ENCODE results near the gene ADAMTS12. TPM values are rescaled to one million over a fixed set of nuclear protein-coding genes. Genes with fewer than 3 reads are reported as not detected.

ADAMTS12 gene
- total and polyA plus RNA-seq, 10 of the 15 experiments (the other 5 are each of a cell fraction or from before 2014, with no cell fraction given), result 0.11 to 35.8 (median 20.7) TPM

GRCh38 chr5:33928283-33928682, 36.5 kb upstream of the ADAMTS12 start:
- no peak overlapping the region for H3K27ac ChIP-seq (ENCODE audit: control insufficient read depth, insufficient read depth)
- H3K4me2 ChIP-seq (ENCODE audit: control insufficient read depth, insufficient read depth), result no peak overlapping the region
- H3K4me1 ChIP-seq (ENCODE audit: control insufficient read depth, insufficient read depth, low read length), result peaks cover 30% of the 10 kb centered on the region
- in situ Hi-C loops (cut with MboI), result no loop called here
- H2AFZ ChIP-seq (ENCODE audit: control insufficient read depth, low read depth, low read length), result no peak overlapping the region
- FAIRE-seq, result no peak
- no peaks in the 10 kb centered on the region for H3K27me3 ChIP-seq (replicated peaks in 1 of 2; ENCODE audit: control insufficient read depth in 2 of 2, insufficient read depth in 2 of 2, low read length in 1 of 2)
- H4K20me1 ChIP-seq (ENCODE audit: control insufficient read depth, insufficient read depth), result no peaks in the 10 kb centered on the region
- H3K9ac ChIP-seq (ENCODE audit: control insufficient read depth, insufficient read depth, low read length), result no peak overlapping the region
- no peaks in the 10 kb centered on the region for H3K79me2 ChIP-seq (ENCODE audit: control insufficient read depth, insufficient read depth, low read length)
- ChIA-PET RAD21 (ENCODE audit: unreplicated experiment) (interaction anchor here (8.8 kb wide), 1 partner anchor 76 kb away, joined by 111 read pairs; no protein-coding TSS in a partner anchor), SMC1A (ENCODE audit: uncharacterized antibody, unreplicated experiment) (interaction anchor here (0.8 to 1.3 kb wide), 4 partner anchors 69 to 286 kb away, joined by 3 to 5 read pairs (median 4); no protein-coding TSS in a partner anchor), POLR2A (no interaction called here), CTCF (interaction anchor here (0.9 to 1.4 kb wide), 2 partner anchors 42 to 78 kb away, joined by 3 to 4 read pairs; no protein-coding TSS in a partner anchor)
- whole genome bisulfite sequencing (ENCODE audit: insufficient coverage, insufficient replicate concordance, low lambda C conversion rate, missing lambda C conversion rate), result 48% methylated on average over 2 of the region's 2 CpGs
- intact Hi-C loops (cut with micrococcal nuclease; ENCODE audit: unreplicated experiment), result no loop called here
- H3K9me3 ChIP-seq (replicated peaks; ENCODE audit: control insufficient read depth, insufficient read depth, low read length), result no peaks in the 10 kb centered on the region
- no peak for ATAC-seq
- H3K36me3 ChIP-seq (ENCODE audit: control insufficient read depth in 2 of 2, insufficient read depth in 2 of 2, low read length in 1 of 2), result no peaks in the 10 kb centered on the region
- DNase-seq (ENCODE audit: low read depth, low spot score), result no peak
- no peak overlapping the region for H3K4me3 ChIP-seq
- BruUV-seq (replicated peaks), result no TSS peak
- TF ChIP-seq RUNX3 (IDR thresholded peaks at IDR 0.05; ENCODE audit: low read length) (no peak), ZNF592 (IDR thresholded peaks at IDR 0.05) (0 out of 2 replicates have a peak, but pooled peaks have one; percentile 88), EGR1 (IDR thresholded peaks at IDR 0.05; ENCODE audit: borderline replicate concordance in 1 of 2, low read depth in 2 of 2, low read length in 2 of 2) (no peak), ZNF207 (IDR thresholded peaks at IDR 0.05; ENCODE audit: borderline replicate concordance) (no peak), SREBF1 (IDR thresholded peaks at IDR 0.05; ENCODE audit: low read length) (no peak), SIN3A (IDR thresholded peaks at IDR 0.05; ENCODE audit: low read depth, low read length) (no peak), YY1 (IDR thresholded peaks at IDR 0.05; ENCODE audit: low read depth, low read length) (no peak), CREM (IDR thresholded peaks at IDR 0.05; ENCODE audit: low read depth) (no peak), TBL1XR1 (IDR thresholded peaks at IDR 0.05; ENCODE audit: low read depth, low read length) (no peak), CHD1 (IDR thresholded peaks at IDR 0.05; ENCODE audit: low read depth, low read length) (no peak), MTA3 (IDR thresholded peaks at IDR 0.05; ENCODE audit: borderline replicate concordance, low read length) (no peak)
- TF ChIP-seq, protein P1, sequence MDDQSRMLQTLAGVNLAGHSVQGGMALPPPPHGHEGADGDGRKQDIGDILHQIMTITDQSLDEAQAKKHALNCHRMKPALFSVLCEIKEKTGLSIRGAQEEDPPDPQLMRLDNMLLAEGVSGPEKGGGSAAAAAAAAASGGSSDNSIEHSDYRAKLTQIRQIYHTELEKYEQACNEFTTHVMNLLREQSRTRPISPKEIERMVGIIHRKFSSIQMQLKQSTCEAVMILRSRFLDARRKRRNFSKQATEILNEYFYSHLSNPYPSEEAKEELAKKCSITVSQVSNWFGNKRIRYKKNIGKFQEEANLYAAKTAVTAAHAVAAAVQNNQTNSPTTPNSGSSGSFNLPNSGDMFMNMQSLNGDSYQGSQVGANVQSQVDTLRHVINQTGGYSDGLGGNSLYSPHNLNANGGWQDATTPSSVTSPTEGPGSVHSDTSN (IDR thresholded peaks at IDR 0.05; ENCODE audit: insufficient replicate concordance, low read depth, low read length), result no peak
- TF ChIP-seq, protein P2, sequence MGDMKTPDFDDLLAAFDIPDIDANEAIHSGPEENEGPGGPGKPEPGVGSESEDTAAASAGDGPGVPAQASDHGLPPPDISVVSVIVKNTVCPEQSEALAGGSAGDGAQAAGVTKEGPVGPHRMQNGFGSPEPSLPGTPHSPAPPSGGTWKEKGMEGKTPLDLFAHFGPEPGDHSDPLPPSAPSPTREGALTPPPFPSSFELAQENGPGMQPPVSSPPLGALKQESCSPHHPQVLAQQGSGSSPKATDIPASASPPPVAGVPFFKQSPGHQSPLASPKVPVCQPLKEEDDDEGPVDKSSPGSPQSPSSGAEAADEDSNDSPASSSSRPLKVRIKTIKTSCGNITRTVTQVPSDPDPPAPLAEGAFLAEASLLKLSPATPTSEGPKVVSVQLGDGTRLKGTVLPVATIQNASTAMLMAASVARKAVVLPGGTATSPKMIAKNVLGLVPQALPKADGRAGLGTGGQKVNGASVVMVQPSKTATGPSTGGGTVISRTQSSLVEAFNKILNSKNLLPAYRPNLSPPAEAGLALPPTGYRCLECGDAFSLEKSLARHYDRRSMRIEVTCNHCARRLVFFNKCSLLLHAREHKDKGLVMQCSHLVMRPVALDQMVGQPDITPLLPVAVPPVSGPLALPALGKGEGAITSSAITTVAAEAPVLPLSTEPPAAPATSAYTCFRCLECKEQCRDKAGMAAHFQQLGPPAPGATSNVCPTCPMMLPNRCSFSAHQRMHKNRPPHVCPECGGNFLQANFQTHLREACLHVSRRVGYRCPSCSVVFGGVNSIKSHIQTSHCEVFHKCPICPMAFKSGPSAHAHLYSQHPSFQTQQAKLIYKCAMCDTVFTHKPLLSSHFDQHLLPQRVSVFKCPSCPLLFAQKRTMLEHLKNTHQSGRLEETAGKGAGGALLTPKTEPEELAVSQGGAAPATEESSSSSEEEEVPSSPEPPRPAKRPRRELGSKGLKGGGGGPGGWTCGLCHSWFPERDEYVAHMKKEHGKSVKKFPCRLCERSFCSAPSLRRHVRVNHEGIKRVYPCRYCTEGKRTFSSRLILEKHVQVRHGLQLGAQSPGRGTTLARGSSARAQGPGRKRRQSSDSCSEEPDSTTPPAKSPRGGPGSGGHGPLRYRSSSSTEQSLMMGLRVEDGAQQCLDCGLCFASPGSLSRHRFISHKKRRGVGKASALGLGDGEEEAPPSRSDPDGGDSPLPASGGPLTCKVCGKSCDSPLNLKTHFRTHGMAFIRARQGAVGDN (IDR thresholded peaks at IDR 0.05), result peak; percentile 65
